ENCODE measurements around the gene LIPG.

LIPG gene

DNA sequence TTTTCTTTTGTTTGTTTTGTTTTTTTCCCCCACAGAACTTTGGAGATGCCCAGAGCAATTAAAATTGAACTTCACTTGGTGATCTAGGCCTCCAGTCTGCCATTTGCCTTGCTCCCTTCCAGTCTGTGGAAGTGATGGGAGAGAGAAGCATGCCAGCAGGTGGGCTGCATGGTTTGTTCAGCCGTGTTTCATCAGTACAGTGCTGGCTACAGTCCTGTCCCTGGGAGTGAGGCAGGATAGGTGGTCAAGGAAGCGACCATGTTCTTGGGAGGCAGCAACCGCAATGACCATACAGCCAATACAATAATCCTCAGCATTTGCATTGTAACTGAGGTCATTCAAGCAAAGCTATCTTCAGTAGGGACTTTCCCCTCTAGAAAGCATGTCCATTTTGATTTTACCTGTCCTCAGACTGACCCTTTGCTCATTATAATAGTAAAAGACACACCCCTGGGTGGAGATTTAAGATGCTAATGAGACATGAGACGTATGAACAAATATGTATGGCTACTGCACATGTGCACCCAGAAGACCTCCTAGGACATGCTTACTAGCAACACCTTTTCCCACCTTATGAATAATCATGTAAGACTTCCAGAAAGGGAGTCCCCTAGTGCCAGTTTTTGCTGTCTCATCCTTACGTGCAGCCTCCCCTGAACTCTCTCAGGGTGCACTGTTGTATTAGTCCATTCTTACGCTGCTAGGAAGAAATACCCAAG lies 11.1 kb upstream of the LIPG start (continued):
- TF ChIP-seq, protein P1, sequence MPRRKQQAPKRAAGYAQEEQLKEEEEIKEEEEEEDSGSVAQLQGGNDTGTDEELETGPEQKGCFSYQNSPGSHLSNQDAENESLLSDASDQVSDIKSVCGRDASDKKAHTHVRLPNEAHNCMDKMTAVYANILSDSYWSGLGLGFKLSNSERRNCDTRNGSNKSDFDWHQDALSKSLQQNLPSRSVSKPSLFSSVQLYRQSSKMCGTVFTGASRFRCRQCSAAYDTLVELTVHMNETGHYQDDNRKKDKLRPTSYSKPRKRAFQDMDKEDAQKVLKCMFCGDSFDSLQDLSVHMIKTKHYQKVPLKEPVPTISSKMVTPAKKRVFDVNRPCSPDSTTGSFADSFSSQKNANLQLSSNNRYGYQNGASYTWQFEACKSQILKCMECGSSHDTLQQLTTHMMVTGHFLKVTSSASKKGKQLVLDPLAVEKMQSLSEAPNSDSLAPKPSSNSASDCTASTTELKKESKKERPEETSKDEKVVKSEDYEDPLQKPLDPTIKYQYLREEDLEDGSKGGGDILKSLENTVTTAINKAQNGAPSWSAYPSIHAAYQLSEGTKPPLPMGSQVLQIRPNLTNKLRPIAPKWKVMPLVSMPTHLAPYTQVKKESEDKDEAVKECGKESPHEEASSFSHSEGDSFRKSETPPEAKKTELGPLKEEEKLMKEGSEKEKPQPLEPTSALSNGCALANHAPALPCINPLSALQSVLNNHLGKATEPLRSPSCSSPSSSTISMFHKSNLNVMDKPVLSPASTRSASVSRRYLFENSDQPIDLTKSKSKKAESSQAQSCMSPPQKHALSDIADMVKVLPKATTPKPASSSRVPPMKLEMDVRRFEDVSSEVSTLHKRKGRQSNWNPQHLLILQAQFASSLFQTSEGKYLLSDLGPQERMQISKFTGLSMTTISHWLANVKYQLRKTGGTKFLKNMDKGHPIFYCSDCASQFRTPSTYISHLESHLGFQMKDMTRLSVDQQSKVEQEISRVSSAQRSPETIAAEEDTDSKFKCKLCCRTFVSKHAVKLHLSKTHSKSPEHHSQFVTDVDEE (CRISPR knock-in tag; IDR thresholded peaks at IDR 0.05): no peak
- TF ChIP-seq TOX (CRISPR knock-in tag; IDR thresholded peaks at IDR 0.05; ENCODE audit: borderline replicate concordance): no peak
- no peak for TF ChIP-seq ZNF565 (CRISPR knock-in tag; conservative IDR thresholded peaks at IDR 0.05; ENCODE audit: low read depth)

DNA sequence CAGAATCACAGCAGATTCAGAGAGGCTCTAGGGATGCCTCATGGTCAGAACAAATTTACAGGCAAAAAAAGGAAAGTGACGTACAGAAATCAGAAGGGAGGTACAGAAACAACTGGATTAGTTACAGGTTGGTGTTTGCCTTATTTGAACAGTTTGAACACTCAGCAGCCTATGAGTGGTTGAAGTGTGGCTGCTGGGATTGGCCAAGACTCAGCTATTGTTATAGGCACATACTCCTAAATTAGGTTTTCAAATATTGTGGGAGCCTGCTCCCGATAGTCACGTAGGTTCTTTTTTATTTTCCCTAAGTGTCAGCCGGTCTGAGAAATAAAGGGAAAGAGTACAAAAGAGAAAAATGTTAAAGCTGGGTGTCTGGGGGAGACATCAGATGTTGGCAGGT lies 8.9 kb upstream of the LIPG start:
- TF ChIP-seq, protein P1 (CRISPR knock-in tag; IDR thresholded peaks at IDR 0.05): no peak
- no peak for ATAC-seq

DNA sequence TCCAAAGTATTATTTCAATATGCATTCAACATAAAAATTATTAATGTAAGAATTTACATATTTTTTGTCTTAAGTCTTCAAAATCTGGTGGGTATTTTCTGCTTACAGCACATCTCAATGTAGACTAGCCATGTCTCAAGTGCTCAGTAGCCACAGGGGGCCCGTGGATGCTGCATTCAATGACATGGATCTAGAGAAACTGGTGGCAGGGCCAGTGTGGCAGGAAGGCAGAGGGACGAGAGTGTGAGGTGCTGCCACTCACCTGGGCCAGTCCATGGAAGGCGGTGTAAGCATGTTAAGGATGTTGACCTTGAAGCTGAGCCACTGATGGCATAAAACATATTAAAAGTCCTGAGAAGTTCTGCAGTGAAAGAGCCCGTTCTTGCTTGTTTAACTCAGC lies 6.2 kb upstream of the LIPG start:
- no peak for ATAC-seq

DNA sequence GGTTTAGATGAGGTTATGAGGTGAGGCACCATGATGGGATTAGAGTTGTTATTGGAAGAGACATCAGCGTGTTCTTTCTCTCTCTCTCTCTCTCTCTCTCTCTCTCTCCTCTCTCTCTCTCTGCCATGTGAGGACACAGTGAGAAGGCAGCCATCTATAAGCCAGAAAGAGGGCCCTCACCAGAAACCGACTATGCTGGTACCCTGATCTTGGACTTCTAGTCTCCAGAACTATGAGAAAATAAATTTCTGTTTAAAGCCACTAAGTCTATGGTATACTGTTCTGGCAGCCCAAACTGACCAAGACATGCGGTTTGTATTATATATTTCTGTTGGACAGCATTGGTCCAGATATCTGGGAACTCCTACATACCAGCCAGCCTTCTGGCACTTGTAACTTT lies 3.5 kb upstream of the LIPG start:
- no peak for ATAC-seq
- TF ChIP-seq ARNTL (CRISPR knock-in tag; IDR thresholded peaks at IDR 0.05; ENCODE audit: borderline replicate concordance, low read depth): no peak
- TF ChIP-seq ZFP30 (CRISPR knock-in tag; IDR thresholded peaks at IDR 0.05): no peak
- TF ChIP-seq GLIS3 (CRISPR knock-in tag; IDR thresholded peaks at IDR 0.05): no peak
- TF ChIP-seq ZNF565 (CRISPR knock-in tag; conservative IDR thresholded peaks at IDR 0.05; ENCODE audit: low read depth): no peak
- TF ChIP-seq ISL1 (CRISPR knock-in tag; IDR thresholded peaks at IDR 0.05): no peak
- TF ChIP-seq, protein P2, sequence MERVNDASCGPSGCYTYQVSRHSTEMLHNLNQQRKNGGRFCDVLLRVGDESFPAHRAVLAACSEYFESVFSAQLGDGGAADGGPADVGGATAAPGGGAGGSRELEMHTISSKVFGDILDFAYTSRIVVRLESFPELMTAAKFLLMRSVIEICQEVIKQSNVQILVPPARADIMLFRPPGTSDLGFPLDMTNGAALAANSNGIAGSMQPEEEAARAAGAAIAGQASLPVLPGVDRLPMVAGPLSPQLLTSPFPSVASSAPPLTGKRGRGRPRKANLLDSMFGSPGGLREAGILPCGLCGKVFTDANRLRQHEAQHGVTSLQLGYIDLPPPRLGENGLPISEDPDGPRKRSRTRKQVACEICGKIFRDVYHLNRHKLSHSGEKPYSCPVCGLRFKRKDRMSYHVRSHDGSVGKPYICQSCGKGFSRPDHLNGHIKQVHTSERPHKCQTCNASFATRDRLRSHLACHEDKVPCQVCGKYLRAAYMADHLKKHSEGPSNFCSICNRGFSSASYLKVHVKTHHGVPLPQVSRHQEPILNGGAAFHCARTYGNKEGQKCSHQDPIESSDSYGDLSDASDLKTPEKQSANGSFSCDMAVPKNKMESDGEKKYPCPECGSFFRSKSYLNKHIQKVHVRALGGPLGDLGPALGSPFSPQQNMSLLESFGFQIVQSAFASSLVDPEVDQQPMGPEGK (CRISPR knock-in tag; IDR thresholded peaks at IDR 0.05; ENCODE audit: borderline replicate concordance): no peak
- TF ChIP-seq TOX (CRISPR knock-in tag; IDR thresholded peaks at IDR 0.05; ENCODE audit: borderline replicate concordance): no peak
- TF ChIP-seq BACH2 (CRISPR knock-in tag; IDR thresholded peaks at IDR 0.05; ENCODE audit: borderline replicate concordance): no peak
- no peak for TF ChIP-seq CSDC2 (CRISPR knock-in tag; IDR thresholded peaks at IDR 0.05)
- no peak for TF ChIP-seq ZNF70 (CRISPR knock-in tag; IDR thresholded peaks at IDR 0.05)
- no peak for TF ChIP-seq TCF4 (CRISPR knock-in tag; IDR thresholded peaks at IDR 0.05; ENCODE audit: borderline replicate concordance)
- no peak for TF ChIP-seq PPARA (CRISPR knock-in tag; IDR thresholded peaks at IDR 0.05; ENCODE audit: borderline replicate concordance)
- no peak for TF ChIP-seq ZC3H10 (CRISPR knock-in tag; IDR thresholded peaks at IDR 0.05)
- TF ChIP-seq ESRRG (CRISPR knock-in tag; IDR thresholded peaks at IDR 0.05): no peak

More for the DNA sequence above, 6.2 kb upstream of the LIPG start:
- no peak for TF ChIP-seq TOX (CRISPR knock-in tag; IDR thresholded peaks at IDR 0.05; ENCODE audit: borderline replicate concordance)
- no peak for TF ChIP-seq BACH2 (CRISPR knock-in tag; IDR thresholded peaks at IDR 0.05; ENCODE audit: borderline replicate concordance)
- TF ChIP-seq, protein P2 (CRISPR knock-in tag; IDR thresholded peaks at IDR 0.05; ENCODE audit: borderline replicate concordance): no peak
- no peak for TF ChIP-seq ISL1 (CRISPR knock-in tag; IDR thresholded peaks at IDR 0.05)
- TF ChIP-seq SNAI2 (CRISPR knock-in tag; IDR thresholded peaks at IDR 0.05): no peak
- no peak for TF ChIP-seq ESRRG (CRISPR knock-in tag; IDR thresholded peaks at IDR 0.05)
- TF ChIP-seq, protein P3, sequence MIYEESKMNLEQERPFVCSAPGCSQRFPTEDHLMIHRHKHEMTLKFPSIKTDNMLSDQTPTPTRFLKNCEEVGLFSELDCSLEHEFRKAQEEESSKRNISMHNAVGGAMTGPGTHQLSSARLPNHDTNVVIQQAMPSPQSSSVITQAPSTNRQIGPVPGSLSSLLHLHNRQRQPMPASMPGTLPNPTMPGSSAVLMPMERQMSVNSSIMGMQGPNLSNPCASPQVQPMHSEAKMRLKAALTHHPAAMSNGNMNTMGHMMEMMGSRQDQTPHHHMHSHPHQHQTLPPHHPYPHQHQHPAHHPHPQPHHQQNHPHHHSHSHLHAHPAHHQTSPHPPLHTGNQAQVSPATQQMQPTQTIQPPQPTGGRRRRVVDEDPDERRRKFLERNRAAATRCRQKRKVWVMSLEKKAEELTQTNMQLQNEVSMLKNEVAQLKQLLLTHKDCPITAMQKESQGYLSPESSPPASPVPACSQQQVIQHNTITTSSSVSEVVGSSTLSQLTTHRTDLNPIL (CRISPR knock-in tag; IDR thresholded peaks at IDR 0.05; ENCODE audit: low read depth): no peak
- TF ChIP-seq, protein P1 (CRISPR knock-in tag; IDR thresholded peaks at IDR 0.05): no peak

Measured in SK-N-SH treated with all-trans-retinoic acid at 6 μM for 48 hours (cell line).